ENCODE results near the gene CLN6.

The CLN6 gene

DNA sequence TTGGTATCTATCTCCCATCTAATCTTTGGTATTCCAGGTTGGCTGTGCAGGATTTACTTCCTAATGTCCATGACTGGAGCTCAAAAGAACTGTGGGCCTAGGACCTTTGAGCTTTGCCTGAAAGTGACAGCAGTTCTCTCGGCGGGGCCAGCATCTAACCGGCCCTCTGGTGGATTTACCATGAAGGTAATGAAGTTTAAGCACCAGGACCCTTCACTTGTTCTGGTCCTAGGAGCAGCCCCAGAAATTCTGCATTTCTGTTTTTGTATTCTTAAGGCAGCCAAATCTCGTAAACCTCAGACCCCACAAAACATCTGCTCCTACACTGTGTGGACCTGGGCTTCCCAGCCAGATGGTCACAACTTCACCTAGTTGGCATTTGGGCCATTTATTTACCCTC, 37.4 kb downstream of the CLN6 start:
- no peak overlapping the region for H3K9ac ChIP-seq (ENCODE audit: low read depth, low read length)
- H3K9me3 ChIP-seq (ENCODE audit: insufficient read depth, low read depth, low read length): no peaks in the 10 kb centered on the region
- H3K4me1 ChIP-seq (ENCODE audit: insufficient read depth, low read length): peaks cover 4% of the 10 kb centered on the region; the same call in 1 of the 2 replicates
- peaks cover 57% of the 10 kb centered on the region for H3K36me3 ChIP-seq (ENCODE audit: insufficient read depth, low read depth, low read length)
- H3K27ac ChIP-seq (ENCODE audit: low read length): no peak overlapping the region
- no peak overlapping the region for H3K4me3 ChIP-seq (ENCODE audit: low read length)
- H3K27me3 ChIP-seq (ENCODE audit: insufficient read depth, low read length): no peaks in the 10 kb centered on the region

DNA sequence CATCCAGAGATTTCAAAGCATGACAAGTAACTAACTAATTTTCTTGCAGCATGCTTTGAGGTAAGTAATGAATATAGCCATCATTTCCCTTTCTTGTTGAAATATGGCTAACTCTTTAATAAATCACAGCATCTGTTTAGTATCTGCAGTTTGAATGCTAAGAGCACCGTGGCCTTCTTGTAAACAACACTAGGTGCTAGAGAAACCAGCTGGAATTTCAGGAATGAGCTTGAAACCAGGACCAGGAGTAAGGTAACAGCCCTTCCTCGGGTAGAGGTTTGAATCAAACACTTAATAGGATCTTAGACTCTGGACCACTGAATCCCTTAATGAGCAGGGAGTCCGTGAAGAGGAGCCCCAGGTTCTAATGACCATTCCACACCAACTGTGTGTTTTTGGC, 38.0 kb downstream of the CLN6 start:
- no peaks in the 10 kb centered on the region for H3K27me3 ChIP-seq (ENCODE audit: insufficient read depth, low read length)
- peaks cover 4% of the 10 kb centered on the region; the same call in 1 of the 2 replicates for H3K4me1 ChIP-seq (ENCODE audit: insufficient read depth, low read length)
- peaks cover 59% of the 10 kb centered on the region for H3K36me3 ChIP-seq (ENCODE audit: insufficient read depth, low read depth, low read length)
- H3K27ac ChIP-seq (ENCODE audit: low read length): no peak overlapping the region
- H3K9ac ChIP-seq (ENCODE audit: low read depth, low read length): no peak overlapping the region
- no peak overlapping the region for H3K4me3 ChIP-seq (ENCODE audit: low read length)
- no peaks in the 10 kb centered on the region for H3K9me3 ChIP-seq (ENCODE audit: insufficient read depth, low read depth, low read length)

DNA sequence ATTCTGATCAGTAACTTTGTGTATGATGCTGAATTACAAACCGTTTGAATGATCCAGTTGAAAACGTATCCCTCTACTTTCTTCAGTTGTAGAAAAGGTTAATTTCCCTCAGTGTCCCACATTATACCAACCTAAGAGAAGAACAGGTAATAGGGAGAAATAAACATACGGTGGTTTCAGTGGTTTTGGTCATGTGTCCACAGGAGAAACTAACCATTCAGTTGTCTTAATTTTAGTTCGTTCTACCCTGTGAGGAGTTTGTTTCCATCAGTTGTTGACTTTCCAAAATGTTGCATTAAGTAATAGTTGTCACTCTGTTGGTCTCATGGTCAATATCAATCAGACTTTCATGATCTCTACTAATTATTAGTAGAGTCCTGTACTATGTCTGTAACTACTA, 39.5 kb downstream of the CLN6 start:
- H3K9ac ChIP-seq (ENCODE audit: low read depth, low read length): no peak overlapping the region
- H3K4me1 ChIP-seq (ENCODE audit: insufficient read depth, low read length): peaks cover 4% of the 10 kb centered on the region; the same call in 1 of the 2 replicates
- H3K9me3 ChIP-seq (ENCODE audit: insufficient read depth, low read depth, low read length): no peaks in the 10 kb centered on the region
- no peaks in the 10 kb centered on the region for H3K27me3 ChIP-seq (ENCODE audit: insufficient read depth, low read length)
- H3K27ac ChIP-seq (ENCODE audit: low read length): no peak overlapping the region
- peaks cover 67% of the 10 kb centered on the region for H3K36me3 ChIP-seq (ENCODE audit: insufficient read depth, low read depth, low read length)
- H3K4me3 ChIP-seq (ENCODE audit: low read length): no peak overlapping the region

DNA sequence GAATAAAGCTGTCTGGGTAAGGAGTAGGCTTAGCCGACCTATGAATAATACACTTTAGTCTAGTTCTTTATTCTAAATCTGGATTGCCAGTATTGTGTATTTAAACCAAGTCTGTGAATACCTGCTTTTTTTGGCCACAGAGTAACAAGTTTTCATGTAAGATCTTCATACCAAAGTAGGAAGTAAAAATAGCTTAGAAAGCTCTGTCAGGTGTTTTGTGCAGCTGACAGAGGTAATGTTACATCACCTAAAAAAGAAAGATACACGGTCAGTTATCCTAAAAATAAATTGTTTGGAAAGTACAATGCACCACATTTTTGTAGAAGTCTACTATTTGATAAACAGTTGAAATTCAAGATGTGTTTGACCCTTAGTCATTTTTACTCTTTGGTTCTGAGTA, 40.9 kb downstream of the CLN6 start:
- Histone ChIP-seq H3K4me1 (ENCODE audit: insufficient read depth, low read length) (peaks cover 4% of the 10 kb centered on the region; the same call in 1 of the 2 replicates), H3K36me3 (ENCODE audit: insufficient read depth, low read depth, low read length) (peaks cover 77% of the 10 kb centered on the region), H3K9ac (ENCODE audit: low read depth, low read length) (no peak overlapping the region)

DNA sequence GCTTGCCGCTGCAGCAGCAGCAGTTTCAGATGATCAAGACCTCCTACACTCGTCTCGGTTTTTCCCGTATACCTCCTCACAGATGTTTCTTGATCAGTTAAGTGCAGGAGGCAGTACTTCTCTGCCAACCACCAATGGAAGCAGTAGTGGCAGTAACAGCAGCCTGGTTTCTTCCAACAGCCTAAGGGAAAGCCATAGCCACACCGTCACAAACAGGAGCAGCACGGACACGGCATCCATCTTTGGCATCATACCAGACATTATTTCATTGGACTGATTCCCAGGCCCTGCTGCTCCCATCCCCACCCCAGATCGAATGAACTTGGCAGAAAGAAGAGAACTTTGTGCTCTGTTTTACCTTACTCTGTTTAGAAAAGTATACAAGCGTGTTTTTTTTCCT, 42.0 kb downstream of the CLN6 start:
- no peak overlapping the region for H3K9ac ChIP-seq (ENCODE audit: low read depth, low read length)
- H3K4me3 ChIP-seq (ENCODE audit: low read length): no peak overlapping the region
- no peaks in the 10 kb centered on the region for H3K27me3 ChIP-seq (ENCODE audit: insufficient read depth, low read length)
- peaks cover 77% of the 10 kb centered on the region for H3K36me3 ChIP-seq (ENCODE audit: insufficient read depth, low read depth, low read length)
- no peaks in the 10 kb centered on the region for H3K9me3 ChIP-seq (ENCODE audit: insufficient read depth, low read depth, low read length)
- peaks cover 4% of the 10 kb centered on the region; the same call in 1 of the 2 replicates for H3K4me1 ChIP-seq (ENCODE audit: insufficient read depth, low read length)
- no peak overlapping the region for H3K27ac ChIP-seq (ENCODE audit: low read length)

More for the DNA sequence above, 40.9 kb downstream of the CLN6 start:
- Histone ChIP-seq H3K27ac (ENCODE audit: low read length) (no peak overlapping the region), H3K4me3 (ENCODE audit: low read length) (no peak overlapping the region), H3K9me3 (ENCODE audit: insufficient read depth, low read depth, low read length) (no peaks in the 10 kb centered on the region), H3K27me3 (ENCODE audit: insufficient read depth, low read length) (no peaks in the 10 kb centered on the region)

DNA sequence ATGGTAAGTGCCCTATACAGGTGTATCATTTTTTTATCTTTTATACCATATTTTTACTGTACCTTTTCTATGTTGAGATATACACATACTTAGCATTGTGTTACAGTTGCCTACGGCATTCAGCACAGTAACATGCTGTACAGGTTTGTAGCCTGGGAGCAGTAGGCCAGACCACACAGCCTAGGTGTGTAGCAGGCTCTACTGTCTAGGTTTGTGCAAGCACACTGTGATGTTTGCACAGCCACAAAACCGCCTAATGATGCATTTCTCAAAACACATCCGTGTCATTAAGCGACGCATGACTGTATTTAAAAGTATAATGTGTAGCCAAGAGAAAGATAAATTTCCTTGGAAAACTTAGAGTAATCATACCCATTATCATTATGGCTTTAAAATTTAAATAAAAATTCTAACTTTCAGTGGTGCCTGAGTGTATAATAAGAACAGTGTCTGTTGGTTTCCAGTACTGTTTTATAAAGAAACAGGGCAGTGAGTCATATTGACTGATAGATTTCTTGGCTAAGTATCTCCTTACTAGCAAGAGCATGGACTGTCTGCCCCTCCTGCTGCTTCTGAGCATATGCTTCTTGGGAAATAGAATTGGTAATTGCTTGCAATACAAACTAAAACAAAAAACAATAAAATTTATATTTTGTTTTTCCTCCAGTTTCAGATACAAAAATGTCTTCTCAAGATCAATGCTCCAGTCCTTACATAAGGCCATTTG, 42.7 kb downstream of the CLN6 start:
- H3K9me3 ChIP-seq (ENCODE audit: insufficient read depth, low read depth, low read length): no peaks in the 10 kb centered on the region
- no peak overlapping the region for H3K27ac ChIP-seq (ENCODE audit: low read length)
- no peaks in the 10 kb centered on the region for H3K27me3 ChIP-seq (ENCODE audit: insufficient read depth, low read length)
- H3K9ac ChIP-seq (ENCODE audit: low read depth, low read length): no peak overlapping the region
- H3K4me1 ChIP-seq (ENCODE audit: insufficient read depth, low read length): peaks cover 2% of the 10 kb centered on the region; the same call in 1 of the 2 replicates
- H3K36me3 ChIP-seq (ENCODE audit: insufficient read depth, low read depth, low read length): peaks cover 72% of the 10 kb centered on the region
- no peak overlapping the region for H3K4me3 ChIP-seq (ENCODE audit: low read length)

DNA sequence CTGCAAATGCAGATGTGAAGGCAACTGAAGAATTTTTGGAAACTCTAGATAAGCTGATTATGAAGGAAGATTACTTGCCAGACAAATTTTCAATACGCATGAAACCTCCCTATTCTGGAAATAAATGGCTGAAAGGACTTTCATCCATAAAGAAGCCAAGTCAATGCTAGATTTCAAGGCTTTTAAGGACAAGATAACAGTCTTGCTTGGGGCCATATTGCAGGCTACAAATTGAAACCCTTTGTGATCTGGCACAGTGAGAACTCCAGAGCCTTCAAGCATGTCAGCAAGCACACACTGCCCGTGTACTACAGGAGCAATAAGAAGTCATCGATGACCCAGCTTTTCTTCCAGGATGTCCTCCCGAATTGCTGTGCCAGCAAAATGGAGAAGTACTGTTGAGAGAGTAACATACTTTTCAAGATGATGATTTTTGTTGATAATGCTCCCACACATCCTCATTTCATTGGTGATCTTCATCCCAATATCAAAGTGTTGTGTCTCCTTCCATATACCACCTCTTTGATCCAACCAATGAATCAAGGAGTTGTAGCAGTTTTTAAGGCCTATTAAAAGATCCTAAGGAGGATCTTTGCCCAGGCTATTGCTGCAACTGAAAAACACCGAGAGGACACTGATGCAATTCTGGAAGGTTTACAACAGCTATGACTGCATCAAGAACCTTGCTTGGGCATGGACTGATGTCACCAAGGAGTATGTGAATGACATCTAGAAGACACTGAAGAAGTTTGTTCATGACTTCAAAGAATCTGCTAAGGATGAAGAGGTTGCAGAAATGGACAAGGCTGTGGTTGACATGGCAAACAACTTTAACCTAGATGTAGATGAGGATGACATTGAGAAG, 44.7 kb downstream of the CLN6 start:
- H3K4me3 ChIP-seq (ENCODE audit: low read length): no peak overlapping the region
- no peaks in the 10 kb centered on the region for H3K9me3 ChIP-seq (ENCODE audit: insufficient read depth, low read depth, low read length)
- H3K27ac ChIP-seq (ENCODE audit: low read length): no peak overlapping the region
- H3K36me3 ChIP-seq (ENCODE audit: insufficient read depth, low read depth, low read length): peaks cover 76% of the 10 kb centered on the region
- no peaks in the 10 kb centered on the region for H3K27me3 ChIP-seq (ENCODE audit: insufficient read depth, low read length)
- H3K9ac ChIP-seq (ENCODE audit: low read depth, low read length): no peak overlapping the region
- no peaks in the 10 kb centered on the region for H3K4me1 ChIP-seq (ENCODE audit: insufficient read depth, low read length)

DNA sequence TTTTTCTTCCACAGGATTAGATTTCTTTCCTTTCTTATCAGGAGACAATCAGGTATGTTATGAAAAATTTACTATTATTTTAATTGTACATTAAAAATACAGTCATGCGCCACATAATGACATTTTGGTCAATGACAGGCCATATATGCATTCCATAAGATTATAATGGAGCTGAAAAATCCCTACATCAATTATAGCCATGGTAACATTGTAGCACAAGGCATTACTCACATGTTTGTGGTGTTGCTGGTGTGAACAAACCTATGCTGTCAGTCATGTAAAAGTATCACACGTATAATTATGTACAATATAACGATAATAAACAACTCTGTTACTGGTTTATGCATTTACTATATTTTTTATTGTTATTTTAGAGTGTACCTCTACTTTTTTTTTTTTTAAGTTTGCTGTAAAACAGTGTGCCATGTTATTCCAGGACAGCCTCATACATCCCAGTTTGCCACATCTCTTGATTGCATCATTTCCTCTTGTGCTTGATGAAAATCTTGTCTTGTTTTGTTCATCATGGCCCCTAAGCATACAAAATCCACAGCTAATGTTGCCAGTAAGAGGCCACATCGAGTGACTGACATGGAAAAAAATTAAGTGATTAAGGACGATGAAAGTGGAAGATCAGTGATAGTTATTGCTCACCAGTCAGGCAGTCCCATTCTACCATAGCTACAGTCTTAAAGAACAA, 45.8 kb downstream of the CLN6 start:
- Histone ChIP-seq H3K27ac (ENCODE audit: low read length) (no peak overlapping the region), H3K9ac (ENCODE audit: low read depth, low read length) (no peak overlapping the region), H3K36me3 (ENCODE audit: insufficient read depth, low read depth, low read length) (peaks cover 73% of the 10 kb centered on the region), H3K9me3 (ENCODE audit: insufficient read depth, low read depth, low read length) (no peaks in the 10 kb centered on the region), H3K4me1 (ENCODE audit: insufficient read depth, low read length) (no peaks in the 10 kb centered on the region), H3K27me3 (ENCODE audit: insufficient read depth, low read length) (no peaks in the 10 kb centered on the region), H3K4me3 (ENCODE audit: low read length) (no peak overlapping the region)

DNA sequence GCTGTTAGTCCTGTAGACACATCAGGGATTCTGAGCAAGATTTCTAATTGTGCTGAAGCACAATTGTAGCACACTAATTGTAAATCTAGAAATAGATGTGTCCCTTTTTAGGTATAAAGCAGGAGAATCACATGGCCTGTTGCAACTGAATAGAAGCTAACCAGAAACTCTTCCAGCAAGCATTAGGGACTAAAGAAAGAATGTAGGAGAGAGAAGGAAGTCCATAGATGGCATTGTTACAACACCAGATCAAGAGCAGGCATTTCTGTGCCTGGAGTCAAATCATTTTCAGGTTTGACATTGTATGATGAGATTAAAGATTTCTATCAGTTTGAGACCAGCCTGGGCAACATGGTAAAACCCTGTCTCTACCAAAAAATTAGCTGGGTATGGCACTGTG, 51.8 kb downstream of the CLN6 start:
- Histone ChIP-seq H3K4me1 (ENCODE audit: insufficient read depth, low read length) (no peaks in the 10 kb centered on the region), H3K4me3 (ENCODE audit: low read length) (no peak overlapping the region), H3K9ac (ENCODE audit: low read depth, low read length) (no peak overlapping the region), H3K27ac (ENCODE audit: low read length) (no peak overlapping the region), H3K9me3 (ENCODE audit: insufficient read depth, low read depth, low read length) (no peaks in the 10 kb centered on the region), H3K36me3 (ENCODE audit: insufficient read depth, low read depth, low read length) (peaks cover 65% of the 10 kb centered on the region), H3K27me3 (ENCODE audit: insufficient read depth, low read length) (no peaks in the 10 kb centered on the region)

DNA sequence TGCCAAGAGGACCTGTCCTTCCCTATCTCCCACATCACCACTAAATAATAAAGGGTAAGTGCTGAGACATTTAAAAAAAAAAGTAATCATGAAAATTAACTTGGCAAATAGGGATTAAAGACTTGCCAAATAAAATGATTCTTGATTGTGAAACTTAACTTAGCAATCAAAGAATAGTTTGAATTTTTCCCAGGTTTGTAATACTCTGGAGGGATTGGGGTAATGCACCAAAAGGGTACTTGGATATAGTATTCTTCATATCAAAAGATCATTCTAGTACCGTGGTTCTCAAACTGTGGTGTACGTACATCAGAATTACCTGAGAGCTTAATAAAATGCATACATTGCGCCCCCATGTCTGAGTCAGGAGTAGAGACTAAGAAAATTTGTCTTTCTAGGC, 52.9 kb downstream of the CLN6 start:
- H3K27ac ChIP-seq (ENCODE audit: low read length): no peak overlapping the region
- H3K9me3 ChIP-seq (ENCODE audit: insufficient read depth, low read depth, low read length): no peaks in the 10 kb centered on the region
- H3K9ac ChIP-seq (ENCODE audit: low read depth, low read length): no peak overlapping the region
- peaks cover 58% of the 10 kb centered on the region for H3K36me3 ChIP-seq (ENCODE audit: insufficient read depth, low read depth, low read length)
- no peaks in the 10 kb centered on the region for H3K27me3 ChIP-seq (ENCODE audit: insufficient read depth, low read length)
- no peaks in the 10 kb centered on the region for H3K4me1 ChIP-seq (ENCODE audit: insufficient read depth, low read length)
- no peak overlapping the region for H3K4me3 ChIP-seq (ENCODE audit: low read length)

DNA sequence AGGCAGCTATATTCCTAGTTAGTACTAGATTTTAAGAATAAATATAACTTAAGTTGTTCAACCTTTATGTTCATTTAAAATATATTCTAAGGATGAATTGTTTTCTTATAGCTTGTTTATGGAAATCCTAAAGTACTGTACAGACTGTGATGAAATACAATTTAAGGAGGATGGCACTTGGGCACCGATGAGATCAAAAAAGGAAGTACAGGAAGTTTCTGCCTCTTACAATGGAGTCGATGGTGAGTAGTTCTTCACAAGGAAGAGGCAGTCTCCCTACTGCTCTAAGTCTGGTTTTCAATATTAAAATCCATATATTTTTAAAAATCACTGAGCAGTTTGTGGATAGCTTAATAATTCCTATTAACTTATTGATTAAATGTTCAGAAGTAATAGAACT, 54.0 kb downstream of the CLN6 start:
- Histone ChIP-seq H3K27ac (ENCODE audit: low read length) (no peak overlapping the region), H3K36me3 (ENCODE audit: insufficient read depth, low read depth, low read length) (peaks cover 49% of the 10 kb centered on the region), H3K4me3 (ENCODE audit: low read length) (no peak overlapping the region), H3K27me3 (ENCODE audit: insufficient read depth, low read length) (no peaks in the 10 kb centered on the region), H3K4me1 (ENCODE audit: insufficient read depth, low read length) (no peaks in the 10 kb centered on the region), H3K9me3 (ENCODE audit: insufficient read depth, low read depth, low read length) (no peaks in the 10 kb centered on the region), H3K9ac (ENCODE audit: low read depth, low read length) (no peak overlapping the region)

Measured in iPS-20b (cell line).